ENCODE data around the gene DUOXA1. TPM values are rescaled to one million over a fixed set of nuclear protein-coding genes. Genes with fewer than 3 reads are reported as not detected.

The DUOXA1 gene
- polyA plus RNA-seq, 1 of the 3 experiments (the other 2 are of a cell fraction) = 0.02 TPM

DNA sequence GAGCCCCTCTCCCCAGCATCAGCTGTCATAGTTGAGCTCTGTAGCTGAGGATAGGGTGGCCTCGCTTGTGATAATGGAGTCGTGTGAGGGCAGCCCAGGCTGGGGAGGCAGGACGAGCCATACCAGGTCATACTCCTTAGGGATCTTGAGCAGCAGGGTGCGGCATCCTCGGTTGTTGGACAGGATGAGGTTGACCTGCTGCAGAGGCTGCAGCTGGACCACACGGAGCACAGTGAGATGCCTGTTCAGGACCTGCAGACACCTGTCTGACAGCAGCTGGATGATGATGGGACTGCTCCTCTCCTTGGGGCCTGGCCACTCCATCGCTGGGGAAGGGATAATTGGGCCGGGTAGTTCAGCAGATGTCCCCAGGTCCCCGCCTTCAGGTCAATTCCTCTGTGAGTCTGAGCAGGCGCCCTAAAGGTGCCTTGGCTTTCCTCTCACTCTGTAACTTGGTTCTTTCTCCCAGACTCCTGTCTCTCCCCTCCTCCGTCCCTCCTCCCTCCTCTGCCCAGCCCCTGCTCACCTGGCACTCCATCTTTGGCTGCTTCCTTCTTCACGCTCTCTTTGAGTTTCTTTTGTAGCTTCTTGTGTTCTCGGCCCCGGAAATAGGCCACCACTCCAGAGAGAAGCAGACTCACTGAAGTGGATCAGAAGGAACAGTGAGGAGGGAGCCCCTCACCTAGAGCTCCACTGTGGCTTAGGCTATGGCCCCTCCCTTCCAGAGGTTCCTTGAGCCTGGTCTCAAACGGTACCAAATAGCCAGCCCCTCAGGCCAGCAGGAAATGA lies 23.5 kb downstream of the DUOXA1 start:
- no peak for DNase-seq

DNA sequence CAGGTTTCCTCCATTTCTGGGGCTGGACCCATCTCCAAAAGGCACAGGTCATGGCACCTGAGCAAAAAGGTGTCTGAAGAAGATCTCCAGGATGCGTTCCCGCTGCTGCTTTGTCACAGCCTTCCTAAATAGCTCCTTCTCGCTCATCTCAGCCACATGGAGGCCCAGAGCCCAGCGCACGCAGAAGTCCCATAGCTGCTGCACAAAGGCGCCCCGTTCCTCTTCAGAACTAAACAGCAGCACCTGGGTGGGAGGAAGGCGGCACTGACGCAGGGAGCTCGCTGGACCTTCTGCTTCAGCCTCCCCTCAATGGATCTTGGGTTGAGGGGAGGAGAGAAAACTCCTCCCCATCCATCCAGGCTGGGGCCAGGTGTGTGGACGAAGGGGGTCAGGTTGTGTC lies 24.1 kb downstream of the DUOXA1 start:
- ChIA-PET CTCF (interaction anchor here (1.0 to 3.4 kb wide), 3 partner anchors 13 to 100 kb away, joined by 3 to 24 read pairs (median 4); no protein-coding TSS in a partner anchor), POLR2A (no interaction called here)
- Histone ChIP-seq H3K9me2 (no peaks in the 10 kb centered on the region), H3K9ac (no peak overlapping the region), H3K4me1 (ENCODE audit: control insufficient read depth in 1 of 2, insufficient read depth in 2 of 2, low read depth in 1 of 2, low read length in 1 of 2) (no peaks in the 10 kb centered on the region; a peak in 1 of 4 replicates), H3K4me3 (ENCODE audit: low read depth in 2 of 2, low read length in 1 of 2) (no peak overlapping the region), H3K79me2 (ENCODE audit: insufficient read depth) (no peaks in the 10 kb centered on the region), H3K36me3 (replicated peaks in 1 of 2; ENCODE audit: control insufficient read depth in 1 of 2, insufficient read depth in 2 of 2, low read length in 1 of 2) (no peaks in the 10 kb centered on the region), H3K27me3 (ENCODE audit: insufficient read depth) (peaks cover 19% of the 10 kb centered on the region; the same call in 1 of the 2 replicates), H2AFZ (ENCODE audit: low read depth) (no peak overlapping the region), H3K27ac (ENCODE audit: low read depth in 2 of 2, low read length in 1 of 2) (no peak overlapping the region), H3K4me2 (no peak overlapping the region), H3F3A (replicated peaks; ENCODE audit: insufficient read depth) (no peaks in the 10 kb centered on the region), H3K9me3 (no peaks in the 10 kb centered on the region), H4K20me1 (ENCODE audit: insufficient read depth) (no peaks in the 10 kb centered on the region)
- no peak for DNase-seq
- 84% methylated on average over 10 of the region's 11 CpGs for WGBS (ENCODE audit: low lambda C conversion rate)
- TF ChIP-seq NRF1 (IDR thresholded peaks at IDR 0.05; ENCODE audit: low read depth, low read length) = no peak
- no peak for TF ChIP-seq POLR2AphosphoS5 (IDR thresholded peaks at IDR 0.05; ENCODE audit: low read depth, low read length)
- TF ChIP-seq TCF12 (IDR thresholded peaks at IDR 0.05) = no peak
- no peak for TF ChIP-seq RXRA (IDR thresholded peaks at IDR 0.05; ENCODE audit: borderline replicate concordance, low read depth)
- no peak for TF ChIP-seq GABPA (IDR thresholded peaks at IDR 0.05; ENCODE audit: low read depth)
- TF ChIP-seq MEF2A (IDR thresholded peaks at IDR 0.05; ENCODE audit: borderline replicate concordance, low read depth) = no peak
- no peak for TF ChIP-seq TAF1 (IDR thresholded peaks at IDR 0.05; ENCODE audit: borderline replicate concordance, low read depth, low read length)
- no peak for TF ChIP-seq GATA2 (CRISPR knock-in tag; IDR thresholded peaks at IDR 0.05)
- TF ChIP-seq, protein P1, sequence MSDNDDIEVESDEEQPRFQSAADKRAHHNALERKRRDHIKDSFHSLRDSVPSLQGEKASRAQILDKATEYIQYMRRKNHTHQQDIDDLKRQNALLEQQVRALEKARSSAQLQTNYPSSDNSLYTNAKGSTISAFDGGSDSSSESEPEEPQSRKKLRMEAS (IDR thresholded peaks at IDR 0.05; ENCODE audit: low read depth) = no peak
- TF ChIP-seq EP300 (IDR thresholded peaks at IDR 0.05; ENCODE audit: borderline replicate concordance in 1 of 2, low read depth in 1 of 2, low read length in 1 of 2) = no peak
- TF ChIP-seq, protein P2, sequence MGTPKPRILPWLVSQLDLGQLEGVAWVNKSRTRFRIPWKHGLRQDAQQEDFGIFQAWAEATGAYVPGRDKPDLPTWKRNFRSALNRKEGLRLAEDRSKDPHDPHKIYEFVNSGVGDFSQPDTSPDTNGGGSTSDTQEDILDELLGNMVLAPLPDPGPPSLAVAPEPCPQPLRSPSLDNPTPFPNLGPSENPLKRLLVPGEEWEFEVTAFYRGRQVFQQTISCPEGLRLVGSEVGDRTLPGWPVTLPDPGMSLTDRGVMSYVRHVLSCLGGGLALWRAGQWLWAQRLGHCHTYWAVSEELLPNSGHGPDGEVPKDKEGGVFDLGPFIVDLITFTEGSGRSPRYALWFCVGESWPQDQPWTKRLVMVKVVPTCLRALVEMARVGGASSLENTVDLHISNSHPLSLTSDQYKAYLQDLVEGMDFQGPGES (IDR thresholded peaks at IDR 0.05; ENCODE audit: low read depth, low read length) = no peak
- TF ChIP-seq, protein P3, sequence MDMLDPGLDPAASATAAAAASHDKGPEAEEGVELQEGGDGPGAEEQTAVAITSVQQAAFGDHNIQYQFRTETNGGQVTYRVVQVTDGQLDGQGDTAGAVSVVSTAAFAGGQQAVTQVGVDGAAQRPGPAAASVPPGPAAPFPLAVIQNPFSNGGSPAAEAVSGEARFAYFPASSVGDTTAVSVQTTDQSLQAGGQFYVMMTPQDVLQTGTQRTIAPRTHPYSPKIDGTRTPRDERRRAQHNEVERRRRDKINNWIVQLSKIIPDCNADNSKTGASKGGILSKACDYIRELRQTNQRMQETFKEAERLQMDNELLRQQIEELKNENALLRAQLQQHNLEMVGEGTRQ (IDR thresholded peaks at IDR 0.05; ENCODE audit: borderline replicate concordance, low read depth, low read length) = no peak
- no peak for TF ChIP-seq NFIC (IDR thresholded peaks at IDR 0.05; ENCODE audit: borderline replicate concordance)
- no peak for TF ChIP-seq SIN3A (IDR thresholded peaks at IDR 0.05; ENCODE audit: borderline replicate concordance, low read depth, low read length)

More for the DNA sequence above, 23.5 kb downstream of the DUOXA1 start:
- Histone ChIP-seq H3K27ac (ENCODE audit: low read depth in 2 of 2, low read length in 1 of 2) (no peak overlapping the region), H3K36me3 (replicated peaks in 1 of 2; ENCODE audit: control insufficient read depth in 1 of 2, insufficient read depth in 2 of 2, low read length in 1 of 2) (no peaks in the 10 kb centered on the region), H3K27me3 (ENCODE audit: insufficient read depth) (peaks cover 20% of the 10 kb centered on the region; the same call in 1 of the 2 replicates), H2AFZ (ENCODE audit: low read depth) (no peak overlapping the region), H4K20me1 (ENCODE audit: insufficient read depth) (no peaks in the 10 kb centered on the region), H3K4me1 (ENCODE audit: control insufficient read depth in 1 of 2, insufficient read depth in 2 of 2, low read depth in 1 of 2, low read length in 1 of 2) (no peaks in the 10 kb centered on the region; a peak in 1 of 4 replicates), H3F3A (replicated peaks; ENCODE audit: insufficient read depth) (no peaks in the 10 kb centered on the region), H3K9me2 (no peaks in the 10 kb centered on the region), H3K79me2 (ENCODE audit: insufficient read depth) (no peaks in the 10 kb centered on the region), H3K9me3 (no peaks in the 10 kb centered on the region), H3K4me2 (no peak overlapping the region), H3K4me3 (ENCODE audit: low read depth in 2 of 2, low read length in 1 of 2) (no peak overlapping the region), H3K9ac (no peak overlapping the region)
- 52% methylated on average over 8 of the region's 15 CpGs for WGBS (ENCODE audit: low lambda C conversion rate)
- ChIA-PET POLR2A (no interaction called here), CTCF (interaction anchor here (0.6 to 3.4 kb wide), 4 partner anchors 12 to 114 kb away, joined by 3 to 24 read pairs (median 4); no protein-coding TSS in a partner anchor)
- TF ChIP-seq RFX5 (IDR thresholded peaks at IDR 0.05; ENCODE audit: low read length) (no peak), RXRA (IDR thresholded peaks at IDR 0.05; ENCODE audit: borderline replicate concordance, low read depth) (no peak), TEAD4 (IDR thresholded peaks at IDR 0.05; ENCODE audit: borderline replicate concordance, insufficient read depth) (no peak), YY1 (IDR thresholded peaks at IDR 0.05; ENCODE audit: low read depth) (no peak), TCF12 (IDR thresholded peaks at IDR 0.05) (no peak)
- TF ChIP-seq, protein P4, sequence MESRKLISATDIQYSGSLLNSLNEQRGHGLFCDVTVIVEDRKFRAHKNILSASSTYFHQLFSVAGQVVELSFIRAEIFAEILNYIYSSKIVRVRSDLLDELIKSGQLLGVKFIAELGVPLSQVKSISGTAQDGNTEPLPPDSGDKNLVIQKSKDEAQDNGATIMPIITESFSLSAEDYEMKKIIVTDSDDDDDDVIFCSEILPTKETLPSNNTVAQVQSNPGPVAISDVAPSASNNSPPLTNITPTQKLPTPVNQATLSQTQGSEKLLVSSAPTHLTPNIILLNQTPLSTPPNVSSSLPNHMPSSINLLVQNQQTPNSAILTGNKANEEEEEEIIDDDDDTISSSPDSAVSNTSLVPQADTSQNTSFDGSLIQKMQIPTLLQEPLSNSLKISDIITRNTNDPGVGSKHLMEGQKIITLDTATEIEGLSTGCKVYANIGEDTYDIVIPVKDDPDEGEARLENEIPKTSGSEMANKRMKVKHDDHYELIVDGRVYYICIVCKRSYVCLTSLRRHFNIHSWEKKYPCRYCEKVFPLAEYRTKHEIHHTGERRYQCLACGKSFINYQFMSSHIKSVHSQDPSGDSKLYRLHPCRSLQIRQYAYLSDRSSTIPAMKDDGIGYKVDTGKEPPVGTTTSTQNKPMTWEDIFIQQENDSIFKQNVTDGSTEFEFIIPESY (IDR thresholded peaks at IDR 0.05; ENCODE audit: borderline replicate concordance, low read depth) = no peak
